HEK293T (cell line): Measurements from ENCODE around the gene SLFN14.

Experiments used
- BHLHE40 ChIP-seq: fragments of 450-650 bp; IDR thresholded peaks from 2 replicates; pipeline ENCODE4 v1.6.1; 2016; ENCODE audit warnings: mild to moderate bottlenecking, moderate library complexity, borderline replicate concordance
- FOXK2 ChIP-seq: fragments of 450-650 bp; IDR thresholded peaks from 2 replicates; pipeline ENCODE4 v1.6.1; 2016; ENCODE audit warnings: mild to moderate bottlenecking
- FOXM1 ChIP-seq: fragments of 450-650 bp; IDR thresholded peaks from 2 replicates; pipeline ENCODE4 v1.6.1; 2017; ENCODE audit warnings: mild to moderate bottlenecking, borderline replicate concordance

GRCh38 chr17:35597604-35598003, 37.0 kb upstream of the SLFN14 start:
- TF ChIP-seq BHLHE40 = no peak
- TF ChIP-seq FOXK2 = no peak
- TF ChIP-seq FOXM1 = no peak
